Non-pigmented ciliary epithelial cell (primary cell): ENCODE data around the gene SPI1.

Experiments
- DNase-seq: peaks from one replicate; pipeline ENCODE4 v3.0.0-alpha.2; 2010; ENCODE audit warnings: low read depth

The SPI1 gene

GRCh38 chr11:47378010-47378835, at the start of gene SPI1:
Gene SPI1 (minus strand): TSS chr11:47378547. CDS start chr11:47378353, 194 bp downstream.
- DNase-seq = no peak

- peak; percentile 75 for DNase-seq
These were observed 48.0 kb upstream of the SPI1 start, which contains the start of gene PSMC3 for GRCh38 chr11:47426062-47426956. Gene PSMC3 (minus strand): TSS chr11:47426439. CDS start chr11:47426279, 160 bp downstream.

- DNase-seq = no peak
These were observed 47.3 kb upstream of the SPI1 start for GRCh38 chr11:47425611-47426010.

- DNase-seq = no peak
These were observed 40.3 kb upstream of the SPI1 start for GRCh38 chr11:47418454-47419259.

- DNase-seq = no peak
These were observed 39.4 kb upstream of the SPI1 start for GRCh38 chr11:47417712-47418111.

- peak; percentile 82 for DNase-seq
These were observed 37.7 kb upstream of the SPI1 start for GRCh38 chr11:47415949-47416472.

DNA sequence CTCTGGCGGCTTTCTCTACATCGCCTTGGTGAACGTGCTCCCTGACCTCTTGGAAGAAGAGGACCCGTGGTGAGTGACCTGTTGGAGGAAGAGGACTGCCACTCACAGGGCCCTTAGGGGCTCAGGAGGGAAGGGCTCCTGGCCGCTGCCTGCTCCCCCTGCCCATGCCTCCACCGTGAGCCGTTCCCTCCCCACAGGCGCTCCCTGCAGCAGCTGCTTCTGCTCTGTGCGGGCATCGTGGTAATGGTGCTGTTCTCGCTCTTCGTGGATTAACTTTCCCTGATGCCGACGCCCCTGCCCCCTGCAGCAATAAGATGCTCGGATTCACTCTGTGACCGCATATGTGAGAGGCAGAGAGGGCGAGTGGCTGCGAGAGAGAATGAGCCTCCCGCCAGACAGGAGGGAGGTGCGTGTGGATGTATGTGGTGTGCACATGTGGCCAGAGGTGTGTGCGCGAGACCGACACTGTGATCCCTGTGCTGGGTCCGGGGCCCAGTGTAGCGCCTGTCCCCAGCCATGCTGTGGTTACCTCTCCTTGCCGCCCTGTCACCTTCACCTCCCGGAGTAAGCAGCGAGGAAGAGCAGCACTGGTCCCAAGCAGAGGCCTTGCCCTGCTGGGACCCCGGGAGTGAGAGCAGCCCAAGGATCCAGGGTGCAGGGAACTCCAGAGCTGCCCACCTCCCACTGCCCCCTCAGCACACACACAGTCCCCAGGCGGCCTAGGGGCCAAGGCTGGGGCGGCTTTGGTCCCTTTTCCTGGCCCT, 36.9 kb upstream of the SPI1 start:
- no peak for DNase-seq

DNA sequence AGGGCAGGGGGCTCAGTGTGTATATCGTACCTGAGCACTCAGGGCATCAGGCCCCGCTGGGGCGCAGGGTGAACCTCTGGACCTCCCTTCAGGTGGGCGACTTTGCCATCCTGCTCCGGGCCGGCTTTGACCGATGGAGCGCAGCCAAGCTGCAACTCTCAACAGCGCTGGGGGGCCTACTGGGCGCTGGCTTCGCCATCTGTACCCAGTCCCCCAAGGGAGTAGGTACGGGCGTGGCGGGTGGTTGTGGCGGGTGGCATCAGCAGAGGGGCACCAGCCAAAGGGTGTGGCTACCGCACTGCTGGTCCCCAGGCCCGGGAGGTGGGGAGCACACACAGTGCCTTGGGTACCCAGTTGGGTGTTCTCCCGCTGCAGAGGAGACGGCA, 36.3 kb upstream of the SPI1 start:
- DNase-seq = no peak

DNA sequence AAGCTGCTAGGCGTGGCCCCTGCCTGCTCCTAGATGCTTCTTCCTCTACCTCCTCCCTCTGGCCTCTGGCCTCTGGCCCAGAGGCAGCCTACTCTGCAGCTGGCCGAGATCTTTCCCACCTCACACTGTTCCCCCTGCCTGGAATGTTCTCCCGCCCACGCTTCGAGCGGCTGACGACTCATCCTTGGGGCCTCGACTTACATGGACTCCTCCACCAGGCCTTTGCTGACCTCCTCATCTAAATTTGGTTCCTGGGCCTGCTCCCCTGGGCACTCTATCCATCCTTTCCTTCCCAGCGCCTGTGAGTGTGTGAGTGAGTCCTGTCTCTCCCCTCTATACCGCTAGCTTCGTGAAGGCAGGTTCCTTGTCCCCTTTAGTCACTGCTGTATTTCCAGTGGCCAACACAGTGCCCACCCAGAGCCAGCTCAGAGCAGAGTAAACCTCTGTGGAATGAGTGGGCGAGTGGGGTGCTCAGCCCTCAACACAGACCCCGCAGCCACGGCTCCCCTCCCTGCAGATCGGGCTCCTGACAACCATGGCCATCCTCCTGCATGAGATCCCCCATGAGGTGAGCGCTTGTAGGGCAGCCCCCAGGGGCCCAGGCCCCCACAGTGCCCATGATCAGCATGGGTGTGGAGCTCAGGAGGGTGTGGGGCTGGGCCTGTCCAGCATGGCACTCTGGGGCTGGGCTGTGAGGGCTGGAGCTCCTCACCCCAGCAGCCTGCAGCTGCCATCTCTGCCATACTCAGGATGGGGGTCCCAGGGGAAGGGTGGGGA, 35.7 kb upstream of the SPI1 start:
- no peak for DNase-seq

DNA sequence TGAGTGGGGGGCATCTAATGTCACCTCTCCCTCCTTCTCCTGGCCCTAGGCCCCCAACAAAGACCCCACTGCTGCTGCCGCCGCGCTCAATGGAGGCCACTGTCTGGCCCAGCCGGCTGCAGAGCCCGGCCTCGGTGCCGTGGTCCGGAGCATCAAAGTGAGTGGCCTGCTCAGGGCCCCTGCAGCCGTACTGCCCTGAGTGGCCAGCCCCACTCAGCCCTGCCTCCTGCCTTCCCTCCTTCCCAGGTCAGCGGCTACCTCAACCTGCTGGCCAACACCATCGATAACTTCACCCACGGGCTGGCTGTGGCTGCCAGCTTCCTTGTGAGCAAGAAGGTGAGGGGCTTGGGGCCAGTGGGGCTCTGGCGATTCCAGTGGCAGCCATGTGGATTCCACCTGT, 35.0 kb upstream of the SPI1 start:
- DNase-seq = no peak

GRCh38 chr11:47411884-47412746, 33.8 kb upstream of the SPI1 start:
- no peak for DNase-seq

GRCh38 chr11:47410370-47411264, 32.3 kb upstream of the SPI1 start:
- no peak for DNase-seq

DNA sequence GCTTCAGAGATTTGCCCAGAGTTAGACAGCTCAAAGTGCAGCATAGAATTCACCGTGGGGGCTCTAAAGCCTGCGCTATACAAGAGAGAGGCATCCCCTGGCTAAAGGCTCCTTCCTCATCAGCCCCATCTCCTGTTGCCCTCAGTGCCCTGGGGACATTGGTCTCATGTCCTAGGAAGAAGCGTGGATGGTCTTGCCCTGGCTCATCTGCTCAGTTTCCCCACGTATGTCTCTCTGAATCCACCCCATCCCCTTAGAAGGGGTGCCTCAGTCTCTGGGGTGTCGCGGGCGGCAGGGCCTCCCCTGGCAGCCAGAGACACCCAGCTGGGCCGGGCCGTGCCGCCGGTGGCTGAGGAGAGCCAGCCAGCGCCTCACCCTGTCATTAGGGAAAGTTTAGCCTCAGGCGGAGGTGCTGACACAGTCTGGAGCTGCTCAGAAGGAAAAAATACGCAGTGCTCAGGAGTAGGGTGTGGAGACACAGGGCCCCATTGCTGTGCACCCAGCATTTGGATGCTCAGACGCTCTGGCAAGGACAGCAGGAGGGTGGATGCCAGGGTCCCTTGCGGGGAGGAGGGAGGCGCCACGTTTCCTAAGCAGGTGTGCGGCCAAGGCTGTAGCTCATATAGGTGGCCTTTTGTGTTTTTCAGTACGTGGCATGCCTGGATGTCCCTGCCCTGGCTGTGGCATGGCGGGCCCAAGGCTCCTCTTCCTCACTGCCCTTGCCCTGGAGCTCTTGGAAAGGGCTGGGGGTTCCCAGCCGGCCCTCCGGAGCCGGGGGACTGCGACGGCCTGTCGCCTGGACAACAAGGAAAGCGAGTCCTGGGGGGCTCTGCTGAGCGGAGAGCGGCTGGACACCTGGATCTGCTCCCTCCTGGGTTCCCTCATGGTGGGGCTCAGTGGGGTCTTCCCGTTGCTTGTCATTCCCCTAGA, 31.4 kb upstream of the SPI1 start:
- DNase-seq = no peak

DNA sequence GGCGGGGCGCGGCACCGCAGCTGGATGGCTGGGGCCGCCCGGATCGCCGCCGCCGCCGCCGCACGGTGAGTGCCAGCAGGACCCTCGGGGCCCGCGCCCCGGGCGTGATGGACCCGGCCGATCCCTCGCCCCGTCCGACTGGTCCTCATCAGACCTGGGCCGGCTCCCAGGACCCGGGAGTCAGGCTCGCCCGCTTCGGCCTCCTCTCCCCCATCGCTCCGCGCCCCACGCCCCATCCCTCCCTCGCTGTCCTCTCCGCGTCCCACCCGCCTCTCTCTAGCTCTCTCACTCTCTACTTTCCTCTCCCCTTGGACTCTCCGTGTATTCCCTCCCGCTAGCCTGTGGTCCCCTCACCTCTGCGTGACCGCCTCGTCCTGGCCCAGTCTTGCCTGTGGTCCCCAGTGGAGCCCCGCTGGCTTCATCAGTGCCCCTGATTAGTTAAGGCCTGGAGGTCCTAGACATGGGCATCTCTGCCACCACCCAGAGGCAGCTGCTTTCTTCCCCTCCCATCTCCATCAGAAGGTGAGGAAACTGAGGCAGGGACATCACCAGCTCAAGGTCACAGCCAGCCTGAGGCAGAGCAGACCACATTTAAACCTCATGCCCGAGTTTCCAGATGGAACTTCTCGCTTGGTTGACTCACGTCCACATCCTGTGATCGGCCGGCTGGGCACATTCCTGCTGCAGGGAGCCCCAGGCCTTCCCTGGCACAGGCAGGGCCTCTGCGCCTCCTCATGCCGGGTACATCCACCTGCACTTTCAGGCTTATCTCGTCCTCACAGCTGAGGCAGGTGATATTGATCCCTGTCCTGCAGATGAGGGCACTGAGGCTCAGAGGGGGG, 30.5 kb upstream of the SPI1 start:
- DNase-seq = no peak

GRCh38 chr11:47407746-47408590, 29.6 kb upstream of the SPI1 start, which contains the start of gene SLC39A13:
Gene SLC39A13 (plus strand): TSS chr11:47408590. CDS start chr11:47410095, 1,505 bp downstream.
- peak; percentile 80 for DNase-seq
